Stimulated activated CD4-positive, alpha-beta T cell treated with anti-CD3 and anti-CD28 coated beads, TNF-alpha, amount 100 ng/mL, for 1 hour (primary cell): Measurements from ENCODE around the gene KRTAP3-2.

Experiments used
- DNase-seq, 3 donors: peaks; one replicate each; pipeline ENCODE4 v3.0.0-alpha.2; 2020; ENCODE audit warnings: low read depth in 3 of 3, low spot score in 1 of 3

Gene KRTAP3-2

DNA sequence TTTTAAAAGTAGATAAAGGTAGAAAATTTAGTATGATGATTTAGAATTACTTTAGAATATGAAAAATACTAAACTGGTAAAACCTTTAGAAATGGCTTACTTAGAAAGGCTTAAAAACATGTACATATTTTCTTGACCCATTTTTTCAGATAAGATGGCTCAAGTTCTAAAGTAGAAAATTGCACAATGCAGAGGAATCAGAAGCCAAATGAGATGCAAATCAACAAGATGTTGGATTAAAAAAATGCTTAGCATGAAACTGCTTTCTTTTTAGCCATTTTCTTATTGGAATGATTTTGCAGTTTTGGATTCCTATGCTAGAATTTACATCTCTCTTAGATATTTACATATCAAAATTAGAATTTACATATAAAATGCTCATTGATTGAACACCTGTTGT lies 10.7 kb upstream of the KRTAP3-2 start:
- no peak for DNase-seq

DNA sequence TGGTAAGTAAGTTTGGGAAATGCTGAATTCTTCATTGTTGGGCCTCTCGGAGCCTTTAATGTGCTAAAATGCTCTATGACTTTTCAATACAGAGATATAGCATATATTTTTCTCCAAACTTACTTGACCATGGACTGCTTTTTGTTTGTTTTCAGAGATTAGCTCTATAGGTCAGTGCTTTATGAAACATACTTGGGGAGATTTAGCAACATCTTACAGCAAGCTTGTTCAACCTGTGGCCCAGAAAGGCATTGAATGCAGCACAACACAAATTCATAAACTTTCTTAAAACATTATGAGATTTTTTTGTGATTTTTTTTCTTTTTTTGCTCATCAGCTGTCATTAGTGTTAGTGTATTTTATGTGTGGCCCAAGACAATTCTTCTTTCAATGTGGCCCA lies 10.2 kb upstream of the KRTAP3-2 start:
- DNase-seq, result no peak

DNA sequence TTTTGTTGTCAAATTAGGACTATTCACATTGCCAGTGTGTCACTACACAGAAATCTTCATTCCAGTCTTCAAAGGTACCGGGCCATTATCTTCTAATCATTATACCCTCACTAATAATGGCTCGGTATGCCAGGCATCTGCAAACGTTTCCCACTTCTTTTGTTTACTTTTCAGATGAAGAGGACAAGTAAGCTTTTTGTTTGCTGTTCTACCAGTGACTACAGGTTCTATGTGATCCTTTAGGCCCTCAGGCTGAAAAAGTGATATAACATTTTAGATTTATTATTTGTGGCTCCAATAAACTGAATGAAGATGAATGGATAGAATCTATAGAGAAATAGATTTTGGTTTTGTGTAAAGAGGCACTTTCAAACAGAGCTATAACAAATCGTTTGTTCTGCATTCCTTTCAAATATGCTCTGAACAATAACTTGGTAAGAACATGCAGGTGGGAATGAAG lies 9.6 kb upstream of the KRTAP3-2 start:
- no peak for DNase-seq

DNA sequence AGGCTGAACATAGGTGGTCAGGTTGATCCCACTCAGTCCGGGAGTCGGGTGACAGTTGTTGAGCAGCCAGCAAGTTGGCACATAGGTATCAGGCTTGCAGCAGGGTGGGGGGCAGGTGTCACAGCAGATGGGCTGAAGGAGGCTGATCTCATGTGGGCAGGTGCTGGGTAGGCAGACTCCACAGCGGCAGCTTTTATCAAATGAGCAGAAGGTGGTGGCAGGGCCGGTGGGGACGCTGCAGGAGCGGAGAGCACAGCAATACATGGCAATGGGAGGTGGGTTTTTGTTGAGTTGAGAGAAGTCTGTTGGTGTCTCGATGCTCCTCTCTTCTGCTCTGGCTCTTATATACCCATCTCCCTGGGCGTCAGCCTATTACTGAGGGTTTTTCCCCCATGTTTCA lies 9.1 kb upstream of the KRTAP3-2 start, which contains the start of gene KRTAP3-1:
Gene KRTAP3-1, minus strand, starts transcription at position 318 of the 400 bp plus-strand sequence. Its CDS starts 54 bp downstream, at position 264.
- DNase-seq, result no peak

DNA sequence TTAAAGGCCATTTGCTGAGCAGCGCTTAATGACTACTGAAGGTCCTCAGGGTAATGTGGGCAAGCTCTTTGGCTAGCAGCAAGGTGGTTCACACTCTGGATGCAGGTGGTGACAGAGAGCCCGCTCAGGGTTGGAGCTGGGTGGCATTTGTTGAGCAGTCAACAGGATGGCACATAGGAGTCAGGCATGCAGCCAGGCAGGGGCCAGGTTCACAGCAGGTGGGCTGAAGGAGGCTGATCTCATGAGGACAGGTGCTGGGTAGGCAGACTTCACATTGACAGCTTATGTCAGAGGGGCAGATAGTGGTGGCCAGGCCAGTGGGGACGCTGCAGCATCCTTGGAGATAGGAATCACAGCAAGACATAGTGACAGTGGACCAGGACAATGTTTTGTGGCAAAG lies 4.7 kb upstream of the KRTAP3-2 start:
- DNase-seq, result no peak

DNA sequence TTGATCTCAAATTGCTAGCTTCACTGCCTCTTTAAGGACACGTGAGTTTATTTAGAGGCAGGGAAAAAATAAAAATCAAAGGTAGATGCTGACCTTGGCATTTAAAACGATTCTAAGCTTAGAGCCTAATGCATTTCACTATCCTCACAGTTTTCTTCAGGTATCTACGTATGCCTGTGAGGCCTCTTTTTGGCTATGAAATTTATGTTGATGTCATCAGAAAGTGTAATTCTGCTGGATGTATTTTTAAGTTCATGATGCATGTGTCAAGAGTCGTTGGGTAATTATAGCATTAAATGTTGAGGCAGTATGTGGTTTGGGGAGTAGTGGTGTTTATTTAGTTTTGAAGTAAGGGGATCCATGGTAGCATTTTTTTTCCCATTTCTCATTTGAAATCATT lies 4.2 kb upstream of the KRTAP3-2 start:
- no peak for DNase-seq

DNA sequence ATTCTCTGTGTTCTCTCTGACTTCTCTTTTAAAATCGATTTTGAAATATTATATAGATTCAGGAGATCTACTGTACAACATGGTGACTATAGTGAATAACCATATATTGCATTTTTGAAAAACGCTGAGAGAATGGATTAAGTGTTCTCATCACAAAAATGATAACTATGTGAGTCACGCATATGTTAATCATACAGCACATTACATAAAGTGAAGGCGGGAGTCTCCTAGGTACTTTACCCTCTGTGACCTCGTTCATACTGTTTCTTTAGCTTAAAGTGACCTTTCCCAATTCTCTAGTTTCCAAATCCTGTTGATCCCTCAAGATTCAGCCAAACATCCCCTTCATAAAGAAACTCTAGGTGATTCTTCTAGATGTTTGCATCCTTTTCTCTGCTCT lies 3.1 kb upstream of the KRTAP3-2 start:
- no peak for DNase-seq

DNA sequence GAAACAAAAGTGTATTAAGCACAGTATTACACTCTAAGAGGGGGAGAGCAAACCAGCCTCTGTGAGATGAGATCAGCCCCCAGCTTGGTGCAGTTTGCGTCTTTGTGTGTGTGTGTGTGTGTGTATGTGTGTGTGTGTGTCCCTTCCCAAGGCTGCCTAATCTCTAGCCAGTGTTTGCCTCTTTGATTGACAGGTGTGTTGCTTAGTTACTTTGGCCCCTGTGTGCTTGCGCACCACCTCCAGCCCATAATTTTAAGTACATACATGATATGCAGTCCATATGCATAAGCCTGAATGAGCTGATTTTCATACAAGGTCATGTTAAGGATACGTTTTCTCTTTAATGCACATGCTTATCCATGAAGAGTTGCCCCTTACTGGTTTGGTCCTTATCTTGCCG lies 2.1 kb upstream of the KRTAP3-2 start:
- no peak for DNase-seq

DNA sequence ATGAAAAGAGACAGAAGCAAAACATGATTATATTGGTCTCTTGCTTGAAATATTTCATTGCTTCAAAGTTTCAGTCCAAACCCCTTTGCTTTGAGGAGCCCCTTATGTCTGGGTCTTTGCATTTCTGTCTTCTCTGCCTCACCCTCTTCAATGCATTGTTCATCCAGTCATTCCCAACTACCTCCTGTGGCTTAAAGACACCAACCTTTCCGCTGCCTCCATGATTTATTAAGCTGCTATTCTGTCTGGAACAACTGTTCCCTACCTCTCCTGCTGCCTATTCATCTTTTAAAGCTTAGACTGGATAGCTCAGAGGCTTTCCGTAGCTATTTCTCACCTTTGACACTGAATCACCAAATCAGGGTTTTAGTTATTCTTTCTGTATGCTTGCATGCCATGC lies 2.3 kb downstream of the KRTAP3-2 start:
- no peak for DNase-seq

DNA sequence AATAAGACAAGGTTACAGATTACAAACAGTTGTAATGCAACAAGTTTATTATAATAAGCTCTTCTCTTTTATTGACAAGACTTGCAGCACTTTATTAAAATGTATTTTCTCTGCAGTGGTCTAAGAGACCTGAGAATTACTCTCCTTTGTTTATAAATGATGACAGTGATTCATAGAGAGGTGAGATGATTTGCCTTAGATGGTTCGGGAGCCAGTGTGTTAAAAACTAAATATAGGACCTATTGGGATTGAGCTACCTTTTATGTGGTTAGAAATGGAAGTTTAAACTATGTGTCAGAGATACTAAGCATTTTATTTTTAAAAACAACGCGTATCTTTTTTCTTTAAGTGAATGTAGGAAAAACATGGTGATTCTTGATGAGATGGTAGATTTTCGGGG lies 2.9 kb downstream of the KRTAP3-2 start:
- DNase-seq, result no peak

DNA sequence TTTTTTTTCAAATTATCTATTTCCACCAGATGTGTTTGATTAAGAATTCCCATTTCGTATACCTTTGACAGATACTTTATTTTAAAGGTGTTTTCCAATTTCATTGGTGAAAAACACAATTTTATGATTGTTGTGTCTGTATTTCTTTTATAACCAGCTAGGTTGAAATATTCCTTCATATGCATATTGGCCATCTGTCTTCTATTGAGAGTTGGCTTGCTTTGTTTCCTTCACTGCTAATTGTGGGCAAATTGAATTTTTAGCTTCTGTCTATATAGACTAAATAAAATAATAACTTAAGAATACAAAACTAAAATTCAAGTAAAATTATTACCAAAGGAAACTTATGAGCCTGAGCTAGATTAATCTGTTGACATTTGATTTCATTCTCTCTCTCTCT lies 4.6 kb downstream of the KRTAP3-2 start:
- DNase-seq, result no peak

DNA sequence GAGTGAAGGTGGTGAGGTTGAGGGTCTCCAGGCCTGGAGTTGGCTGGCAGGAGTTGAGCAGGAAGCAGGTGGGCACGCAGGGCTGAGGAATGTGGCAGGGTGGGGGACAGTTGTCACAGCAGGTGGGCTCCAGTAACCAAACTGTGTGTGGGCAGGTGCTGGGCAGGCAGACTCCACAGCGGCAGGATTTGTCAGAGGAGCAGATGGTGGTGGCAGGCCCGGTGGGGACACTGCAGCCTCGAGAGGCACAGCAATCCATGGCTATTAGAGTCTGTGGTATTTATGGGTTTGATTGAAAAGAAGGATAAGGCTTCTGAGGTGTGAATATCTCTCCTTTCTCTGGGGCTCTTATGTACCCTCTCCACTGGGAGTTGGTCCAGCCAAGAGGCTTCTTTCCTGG lies 5.9 kb downstream of the KRTAP3-2 start, which contains the start of gene KRTAP3-3:
Gene KRTAP3-3, minus strand, starts transcription at position 326 of the 400 bp plus-strand sequence. Its CDS starts 67 bp downstream, at position 259.
- DNase-seq, result no peak

DNA sequence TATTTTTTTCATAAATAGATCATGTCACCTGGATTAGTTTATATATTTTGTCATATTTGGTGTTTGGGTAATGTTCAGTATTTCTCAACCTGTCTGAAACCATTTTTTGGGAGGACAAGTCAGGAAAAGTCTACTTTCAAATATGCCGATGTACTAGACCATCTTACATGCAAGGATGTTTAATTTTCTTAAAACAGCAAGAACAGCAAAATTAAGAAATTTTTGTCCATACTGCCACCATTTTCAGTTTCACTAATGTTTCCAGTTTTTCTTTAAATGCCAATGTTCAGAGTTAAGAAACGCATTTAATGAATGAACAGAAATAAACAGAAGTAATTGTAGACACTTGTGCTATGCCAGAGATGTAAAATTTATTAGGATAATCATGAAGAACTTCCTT lies 6.6 kb downstream of the KRTAP3-2 start:
- no peak for DNase-seq

DNA sequence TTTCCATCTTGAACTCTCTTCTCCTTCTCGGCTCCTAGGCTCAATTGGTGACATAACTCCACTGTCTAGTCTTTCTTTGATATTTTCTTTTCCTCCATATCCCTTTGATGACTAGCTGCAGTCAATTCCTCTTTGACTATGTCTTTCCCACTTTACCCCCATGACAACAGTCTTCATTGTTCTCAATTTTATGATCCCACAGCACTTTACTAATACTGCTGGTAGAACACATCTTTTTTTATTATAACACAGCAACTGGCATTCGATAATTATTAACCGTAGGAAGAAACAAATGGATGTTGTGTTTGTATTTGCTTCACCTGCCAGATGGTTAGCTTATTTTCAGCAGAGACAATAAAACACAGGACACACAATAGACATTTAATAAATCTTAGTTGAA lies 7.0 kb downstream of the KRTAP3-2 start:
- DNase-seq, result no peak

DNA sequence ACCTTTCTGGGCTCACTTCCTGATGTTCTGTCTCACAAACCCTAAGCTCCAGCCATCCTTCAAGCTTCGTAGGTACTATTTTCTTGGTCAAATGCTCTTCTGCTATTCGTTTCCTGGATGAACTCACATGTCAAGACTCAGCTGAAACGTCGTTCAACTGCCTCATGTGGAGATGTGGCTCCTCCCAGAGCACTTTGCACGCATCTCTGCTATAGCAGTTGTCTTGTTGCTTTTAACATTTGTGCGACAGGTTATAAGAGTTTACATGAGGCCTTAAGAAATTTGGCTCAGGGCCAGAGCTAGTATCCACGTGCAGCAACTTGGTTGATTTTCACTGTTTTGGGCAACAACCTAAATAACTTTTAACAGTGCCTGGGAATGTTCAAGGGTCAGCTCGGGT lies 12.8 kb downstream of the KRTAP3-2 start:
- DNase-seq, result no peak

DNA sequence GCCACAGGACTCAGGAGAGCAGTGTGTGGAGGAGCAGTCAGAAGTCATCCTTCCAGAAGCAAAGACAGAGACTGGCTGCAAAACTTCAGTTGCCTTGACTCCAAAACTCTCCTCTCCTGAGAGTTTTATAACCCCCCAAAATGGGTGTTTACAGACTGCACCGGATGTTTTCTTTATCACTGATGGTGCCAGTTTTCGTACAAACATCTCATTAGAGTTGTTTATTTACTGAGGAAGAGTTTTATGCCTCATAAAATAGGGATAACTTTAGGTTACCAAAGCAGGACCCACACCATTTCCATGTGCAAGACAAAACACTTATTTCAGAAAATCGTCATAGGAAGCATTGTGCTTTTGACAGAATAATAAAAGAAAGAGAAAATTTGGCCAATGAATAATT lies 15.5 kb downstream of the KRTAP3-2 start, which contains the start of gene KRT40:
Gene KRT40, minus strand, starts transcription at position 101 of the 400 bp plus-strand sequence. Its CDS starts 53 bp downstream, at position 48.
- no peak for DNase-seq

DNA sequence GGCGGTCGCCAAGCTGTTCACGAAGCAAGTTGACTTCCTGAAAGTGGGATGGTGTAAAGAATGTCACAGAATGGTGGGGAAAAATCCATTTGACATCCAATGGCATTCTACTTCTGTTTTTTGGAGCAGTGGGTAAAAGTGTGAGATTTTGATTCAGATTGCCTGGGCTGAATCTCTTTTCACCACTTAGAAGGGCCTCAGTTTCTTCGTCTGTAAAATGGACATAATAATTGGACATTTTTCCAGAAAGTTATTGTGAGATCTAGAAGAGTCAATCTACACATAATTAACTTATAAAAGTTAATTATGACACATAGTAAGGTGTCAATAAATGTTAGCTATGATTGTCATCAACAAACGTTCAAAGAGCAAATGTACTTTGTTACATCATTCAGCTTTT lies 18.6 kb downstream of the KRTAP3-2 start:
- no peak for DNase-seq

DNA sequence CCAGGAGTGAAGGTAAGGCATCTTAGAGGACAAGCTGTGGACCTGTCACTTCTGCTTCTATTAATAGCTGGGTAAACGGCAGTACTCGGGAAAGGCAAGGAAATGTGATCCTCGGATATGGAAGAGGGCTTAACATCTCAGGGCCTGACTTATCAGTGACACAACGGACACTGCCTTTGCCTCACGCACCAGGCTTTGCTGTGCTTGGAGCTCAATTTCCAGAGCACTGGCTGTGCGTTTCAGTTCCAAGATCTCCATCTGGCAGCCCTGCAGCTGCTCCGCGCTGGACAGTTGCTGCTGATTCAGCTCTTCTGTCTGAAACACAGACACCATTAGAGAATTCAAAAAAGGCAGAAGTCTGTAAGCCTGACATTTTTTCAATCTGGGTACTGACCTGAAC lies 19.1 kb downstream of the KRTAP3-2 start:
- no peak for DNase-seq

DNA sequence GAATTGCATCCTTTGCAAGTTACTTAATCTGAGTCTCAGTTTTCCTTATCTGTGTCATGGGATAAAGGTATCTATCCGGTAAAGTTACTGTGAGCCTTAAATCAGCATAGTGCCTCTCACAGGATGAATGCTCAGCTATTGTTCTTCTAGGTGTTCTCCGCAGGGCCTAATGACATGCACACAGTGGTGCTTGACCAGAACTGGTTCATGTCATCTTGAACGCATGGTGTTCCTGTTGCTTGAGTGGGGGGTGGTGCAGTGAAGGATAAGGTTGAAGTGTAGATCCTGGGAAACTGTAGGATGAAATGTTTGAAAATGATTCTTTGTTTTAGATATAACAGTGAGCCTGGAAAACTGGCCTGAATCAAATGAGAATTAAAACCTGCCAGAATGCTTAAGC lies 19.6 kb downstream of the KRTAP3-2 start:
- no peak for DNase-seq

DNA sequence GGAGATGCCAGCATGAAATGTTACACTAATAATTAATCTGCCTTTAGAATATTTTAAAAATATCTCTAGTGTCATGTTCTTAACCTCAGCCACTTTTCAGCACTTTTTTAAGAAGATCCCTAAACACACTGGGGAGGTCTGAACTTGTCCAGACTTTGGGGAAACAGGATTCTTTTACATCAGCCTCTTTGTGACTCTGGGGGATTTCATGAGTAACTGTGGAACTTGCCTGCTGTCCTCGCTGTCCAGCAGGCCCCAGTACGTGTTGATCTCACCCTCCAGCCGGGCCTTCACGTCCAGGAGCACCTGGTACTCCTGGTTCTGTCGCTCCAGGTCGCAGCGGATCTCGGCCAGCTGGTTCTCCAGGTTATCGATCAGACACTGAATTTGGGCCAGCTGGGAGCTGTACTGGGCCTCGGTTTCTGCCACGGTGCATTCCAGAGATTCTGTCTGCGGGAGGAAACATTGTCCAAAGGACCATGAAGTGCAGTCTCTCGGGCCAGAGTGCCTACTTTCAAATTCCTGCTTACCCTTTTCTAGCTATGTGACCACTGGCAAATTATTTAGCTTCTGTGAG lies 21.0 kb downstream of the KRTAP3-2 start:
- DNase-seq, result no peak

DNA sequence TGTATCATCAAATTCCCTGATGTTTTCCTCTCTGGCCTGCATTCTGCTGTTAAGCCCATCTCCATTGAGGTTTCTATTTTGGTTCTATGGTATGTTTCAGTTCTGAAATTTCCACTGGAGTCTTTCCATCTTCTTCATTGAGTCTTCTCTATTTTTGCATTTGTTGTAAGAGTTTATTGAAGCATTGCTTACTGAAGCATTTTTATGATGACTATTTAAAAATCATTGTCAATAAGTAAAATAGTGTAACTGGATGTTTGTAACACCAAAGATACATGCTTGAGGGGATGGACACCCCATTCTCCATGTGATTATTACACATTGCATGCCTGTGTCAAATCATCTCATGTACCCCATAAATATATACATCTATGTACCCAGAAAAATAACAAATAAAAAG lies 24.2 kb downstream of the KRTAP3-2 start:
- no peak for DNase-seq

DNA sequence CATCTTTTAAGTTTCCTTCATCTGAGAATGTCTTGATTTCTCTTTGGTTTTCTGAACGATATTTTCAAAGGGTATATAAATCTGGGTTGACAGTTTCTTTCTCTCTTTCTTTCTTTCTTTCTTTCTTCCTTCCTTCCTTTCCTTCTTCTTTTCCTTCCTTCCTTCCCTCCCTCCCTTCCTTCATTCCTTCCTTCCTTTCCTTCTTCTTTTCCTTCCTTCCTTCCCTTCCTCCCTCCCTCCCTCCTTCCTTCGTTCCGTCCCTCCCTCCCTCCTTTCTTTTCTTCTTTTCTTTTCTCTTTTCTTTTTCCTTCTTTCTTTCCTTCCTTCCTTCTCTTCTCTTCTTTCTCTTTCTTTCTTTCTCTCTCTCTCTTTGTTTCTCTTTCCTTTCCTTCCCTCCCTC lies 25.3 kb downstream of the KRTAP3-2 start:
- no peak for DNase-seq

DNA sequence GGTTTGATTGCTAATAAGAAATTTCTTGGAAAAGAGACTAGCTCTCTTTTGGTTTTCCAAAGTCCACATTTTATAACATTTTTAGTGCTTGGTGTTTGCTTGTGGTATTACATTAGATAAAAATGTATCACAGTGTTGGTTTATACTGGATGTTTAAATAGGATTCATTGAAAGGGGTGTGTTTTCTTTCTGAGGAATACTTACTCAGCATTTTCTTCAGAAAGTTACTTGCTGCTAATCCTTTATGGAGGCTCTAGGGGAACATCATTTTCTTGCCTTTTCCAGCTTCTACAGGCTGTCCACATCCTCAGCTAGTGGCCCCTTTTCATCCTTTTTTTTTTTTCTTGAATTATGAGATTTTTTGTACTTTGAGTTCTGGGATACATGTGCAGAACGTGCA lies 32.1 kb downstream of the KRTAP3-2 start:
- no peak for DNase-seq
